GM12874 (cell line): Measurements from ENCODE around the gene PRCC.
A peak's percentile ranks its signal among the peaks of the same experiment; 100 is the strongest.

ENCODE experiments used
- TF ChIP-seq, protein P1 (sequence below): IDR thresholded peaks from 2 replicates; pipeline ENCODE4 v1.5.1; 2011; ENCODE audit warnings: low read depth, mild to moderate bottlenecking, control low read depth, low read length, moderate library complexity; ENCODE audit not compliant: insufficient read depth

The PRCC gene

DNA sequence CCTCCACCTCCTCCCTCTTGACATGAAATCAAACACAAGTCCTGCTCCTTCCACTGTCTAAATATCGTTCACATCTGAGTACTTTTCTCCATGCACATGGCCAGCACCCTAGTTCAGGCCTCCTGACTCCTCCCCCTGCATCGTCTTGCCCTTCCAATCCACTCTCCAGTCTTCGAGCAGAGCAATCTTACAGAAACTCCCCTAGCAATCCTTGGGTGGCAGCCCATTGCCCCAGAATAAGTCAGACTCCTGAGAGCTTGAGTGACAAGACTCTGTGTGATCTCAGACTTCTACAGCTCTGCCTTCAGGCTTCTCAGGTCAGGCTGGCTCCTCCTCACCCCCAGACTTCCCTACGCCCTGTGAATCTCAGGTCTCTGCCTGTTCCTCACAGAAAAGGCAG is 43.8 kb downstream of the PRCC start:
- TF ChIP-seq, protein P1, sequence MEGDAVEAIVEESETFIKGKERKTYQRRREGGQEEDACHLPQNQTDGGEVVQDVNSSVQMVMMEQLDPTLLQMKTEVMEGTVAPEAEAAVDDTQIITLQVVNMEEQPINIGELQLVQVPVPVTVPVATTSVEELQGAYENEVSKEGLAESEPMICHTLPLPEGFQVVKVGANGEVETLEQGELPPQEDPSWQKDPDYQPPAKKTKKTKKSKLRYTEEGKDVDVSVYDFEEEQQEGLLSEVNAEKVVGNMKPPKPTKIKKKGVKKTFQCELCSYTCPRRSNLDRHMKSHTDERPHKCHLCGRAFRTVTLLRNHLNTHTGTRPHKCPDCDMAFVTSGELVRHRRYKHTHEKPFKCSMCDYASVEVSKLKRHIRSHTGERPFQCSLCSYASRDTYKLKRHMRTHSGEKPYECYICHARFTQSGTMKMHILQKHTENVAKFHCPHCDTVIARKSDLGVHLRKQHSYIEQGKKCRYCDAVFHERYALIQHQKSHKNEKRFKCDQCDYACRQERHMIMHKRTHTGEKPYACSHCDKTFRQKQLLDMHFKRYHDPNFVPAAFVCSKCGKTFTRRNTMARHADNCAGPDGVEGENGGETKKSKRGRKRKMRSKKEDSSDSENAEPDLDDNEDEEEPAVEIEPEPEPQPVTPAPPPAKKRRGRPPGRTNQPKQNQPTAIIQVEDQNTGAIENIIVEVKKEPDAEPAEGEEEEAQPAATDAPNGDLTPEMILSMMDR, result no peak

DNA sequence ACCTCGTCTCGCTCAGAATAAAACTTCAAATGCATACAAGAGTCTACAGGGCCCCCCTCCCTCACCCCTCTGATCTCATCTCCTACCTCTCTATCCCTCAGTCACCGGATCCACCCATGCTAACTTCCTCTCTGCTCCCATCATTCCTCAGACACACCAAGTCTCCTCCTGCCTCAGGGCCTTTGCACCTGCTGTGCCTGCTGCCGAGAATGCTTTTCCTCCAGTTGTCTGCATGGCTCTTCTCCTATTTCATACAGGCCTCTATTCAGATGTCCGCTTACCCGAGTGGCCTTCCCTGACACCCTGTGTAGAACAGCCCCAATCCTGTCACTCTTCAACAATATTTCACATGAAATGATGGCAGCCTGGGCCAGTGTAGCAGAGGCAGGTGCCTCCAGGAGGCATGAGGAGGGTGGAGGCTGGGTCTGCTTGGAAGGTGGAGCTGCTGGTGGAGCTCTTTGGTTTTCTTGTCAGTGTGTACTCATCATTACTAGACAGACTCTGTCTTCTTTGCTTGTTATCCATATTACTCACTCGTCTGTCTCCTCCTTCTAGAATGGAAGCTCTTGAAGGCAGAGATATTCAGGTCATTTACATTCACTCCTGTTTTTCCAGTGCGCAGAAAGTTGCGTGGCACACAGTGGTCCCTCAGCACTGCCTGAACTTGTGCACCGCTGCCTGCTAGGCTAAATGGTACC is 45.1 kb downstream of the PRCC start:
- TF ChIP-seq, protein P1, result no peak

DNA sequence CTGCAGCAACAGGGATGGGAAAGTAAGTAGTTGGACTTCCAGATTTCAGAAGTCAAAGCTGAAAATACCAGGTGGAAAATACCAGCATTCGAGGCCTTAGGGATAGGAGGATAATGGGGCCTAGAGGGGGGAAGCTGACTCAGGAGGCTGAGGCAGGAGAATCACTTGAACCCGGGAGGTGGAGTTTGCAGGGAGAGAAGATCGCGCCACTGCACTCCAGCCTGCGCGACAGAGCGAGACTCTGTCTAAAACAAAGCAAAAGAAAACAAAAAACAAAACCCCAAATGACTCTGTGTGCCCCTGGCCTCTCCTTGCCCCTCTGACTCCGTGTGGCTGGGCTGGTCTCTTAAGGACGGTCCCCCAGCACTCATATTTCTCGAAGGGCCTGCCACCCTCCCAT is 46.0 kb downstream of the PRCC start:
- TF ChIP-seq, protein P1, result no peak

DNA sequence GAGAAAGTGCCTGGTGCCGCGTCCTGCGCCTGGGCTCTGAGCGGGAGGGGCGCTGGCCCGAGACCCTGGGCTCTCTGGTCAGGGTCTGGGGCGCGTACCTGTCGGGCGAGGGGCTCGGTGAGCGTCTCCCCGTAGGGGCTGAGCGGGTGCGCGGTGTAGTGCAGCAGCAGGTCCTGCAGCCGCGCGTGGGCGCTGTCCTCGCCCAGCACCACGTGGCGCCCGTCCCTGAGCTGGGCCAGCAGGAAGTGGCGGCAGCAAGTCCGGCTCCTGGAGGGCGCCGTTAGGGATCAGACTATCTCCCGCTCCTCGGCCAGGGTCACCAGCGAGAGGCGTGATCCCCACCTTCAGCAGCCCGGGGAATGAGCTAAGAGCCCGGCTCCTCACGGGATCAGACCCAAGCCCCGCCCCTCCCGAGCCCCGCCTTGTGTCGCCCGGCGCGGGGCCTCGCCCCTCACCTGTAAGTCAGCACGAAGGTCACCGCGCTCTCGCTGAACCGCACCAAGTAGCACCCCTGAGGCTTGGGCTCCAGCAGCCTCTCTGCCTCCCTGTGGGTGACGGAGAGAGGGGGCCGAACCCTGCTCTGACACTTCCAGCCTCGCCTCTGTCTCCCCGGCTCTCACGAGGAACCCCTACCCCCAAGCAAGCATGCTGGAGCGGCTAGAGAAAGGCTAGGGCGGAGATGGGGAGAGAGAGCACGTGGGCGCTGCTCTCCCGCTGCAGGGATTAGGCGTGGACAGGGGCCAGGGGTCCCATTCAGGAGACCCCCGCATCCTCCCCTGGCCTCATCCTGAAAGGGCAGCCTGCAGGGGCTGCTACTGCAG is 46.6 kb downstream of the PRCC start:
- TF ChIP-seq, protein P1, result peak; percentile 82

DNA sequence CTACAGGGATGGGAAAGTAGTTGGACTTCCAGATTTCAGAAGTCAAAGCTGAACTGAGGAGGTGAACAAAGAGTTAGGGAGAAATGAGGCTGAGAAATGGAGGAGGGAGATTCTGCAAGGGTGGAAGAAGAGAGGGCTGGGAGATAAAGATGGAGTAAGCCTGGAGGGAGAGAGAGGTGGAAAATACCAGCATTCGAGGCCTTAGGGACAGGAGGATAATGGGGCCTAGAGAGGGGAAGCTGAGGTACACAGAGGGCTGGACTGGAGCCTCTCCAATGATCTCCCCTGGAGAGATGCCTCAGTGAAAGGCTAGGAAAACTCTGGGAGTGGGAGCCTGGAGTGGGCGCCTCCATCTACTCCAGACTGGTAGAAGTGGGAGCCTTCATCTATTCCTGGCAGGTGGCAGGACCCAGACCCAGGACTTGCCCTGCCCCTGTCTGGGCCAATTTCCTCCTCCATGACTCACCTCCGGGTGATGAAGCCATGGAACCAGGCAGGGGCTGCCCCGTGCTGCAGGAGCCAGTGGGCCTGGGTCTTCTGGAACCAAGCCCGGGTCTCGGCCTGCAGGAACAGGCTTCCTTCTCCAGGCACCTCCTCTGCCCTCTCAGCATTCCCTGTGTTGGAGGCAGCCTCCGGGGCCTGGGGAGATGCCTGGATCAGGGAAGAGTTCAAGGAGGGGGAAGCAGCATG is 47.4 kb downstream of the PRCC start:
- TF ChIP-seq, protein P1, result no peak

DNA sequence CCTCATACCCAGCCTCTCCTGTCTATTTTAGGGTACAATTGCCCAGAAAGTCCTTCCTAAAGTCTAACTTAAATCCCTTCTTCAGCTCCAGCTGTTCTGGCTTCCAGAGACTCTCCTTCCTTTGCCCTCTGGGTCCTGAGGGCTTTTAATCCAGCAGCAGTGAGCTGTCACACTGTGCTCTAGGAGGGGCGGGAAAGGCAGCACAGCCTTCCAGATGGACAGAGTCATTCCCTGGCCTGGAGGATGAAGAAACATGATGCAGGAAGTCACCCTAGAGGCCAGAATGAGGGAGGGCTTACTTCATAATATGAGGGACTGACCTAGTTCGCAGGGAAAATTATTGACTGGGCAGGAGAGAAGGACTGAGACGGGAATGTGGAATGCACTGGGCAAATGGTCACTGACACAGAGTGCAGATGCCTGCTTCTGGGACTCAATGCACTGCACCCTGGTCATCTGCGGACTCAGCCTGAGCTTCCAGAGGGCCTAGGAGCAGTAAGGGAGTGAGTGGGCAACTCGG is 48.0 kb downstream of the PRCC start:
- TF ChIP-seq, protein P1, result no peak

DNA sequence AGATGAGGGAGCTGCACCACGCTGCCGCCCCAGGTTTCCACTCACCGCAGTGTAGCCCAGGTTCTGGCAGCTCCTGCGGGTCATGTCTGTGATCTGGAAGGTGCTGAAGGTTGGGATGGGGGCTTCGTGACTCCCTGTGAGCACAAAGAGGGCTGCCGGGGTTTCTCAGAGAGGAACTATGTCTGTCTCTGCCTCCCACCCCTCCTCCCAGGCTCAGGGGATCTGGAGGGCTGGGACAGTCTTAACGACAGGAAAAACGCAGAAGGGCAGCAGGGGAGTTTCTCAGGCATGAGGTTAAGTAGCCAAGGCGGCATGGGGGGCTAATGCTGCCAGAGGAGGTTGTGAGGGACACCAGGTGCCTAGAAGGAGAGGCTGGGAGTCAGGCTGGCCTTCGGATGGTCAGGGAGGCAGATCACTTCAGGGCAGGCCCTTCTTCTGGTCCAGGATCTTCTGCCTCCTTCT is 48.7 kb downstream of the PRCC start:
- TF ChIP-seq, protein P1, result no peak
